ENCODE results near the gene PCSK4. TPM values are rescaled to one million over a fixed set of nuclear protein-coding genes. Genes with fewer than 3 reads are reported as not detected.

The PCSK4 gene
- polyA plus RNA-seq, 1 experiment: 1.3 TPM

GRCh38 chr19:1452802-1453524 lies 37.2 kb downstream of the PCSK4 start:
- no peak for DNase-seq (ENCODE audit: low read depth)
- H3K4me3 ChIP-seq (ENCODE audit: low read depth, low read length): no peak overlapping the region
- no peak for TF ChIP-seq CTCF (IDR thresholded peaks at IDR 0.05; ENCODE audit: insufficient read depth, low read depth, low read length)
- ChIA-PET CTCF (interaction anchor here (0.6 to 1.4 kb wide), 3 partner anchors 8 to 173 kb away, joined by 3 to 9 read pairs (median 3); no protein-coding TSS in a partner anchor), POLR2A (no interaction called here)
- H3K27me3 ChIP-seq (ENCODE audit: control insufficient read depth, insufficient read depth, low read length): peaks cover 32% of the 10 kb centered on the region
- no peaks in the 10 kb centered on the region for H3K36me3 ChIP-seq (ENCODE audit: control insufficient read depth, insufficient read depth, low read length)

DNA sequence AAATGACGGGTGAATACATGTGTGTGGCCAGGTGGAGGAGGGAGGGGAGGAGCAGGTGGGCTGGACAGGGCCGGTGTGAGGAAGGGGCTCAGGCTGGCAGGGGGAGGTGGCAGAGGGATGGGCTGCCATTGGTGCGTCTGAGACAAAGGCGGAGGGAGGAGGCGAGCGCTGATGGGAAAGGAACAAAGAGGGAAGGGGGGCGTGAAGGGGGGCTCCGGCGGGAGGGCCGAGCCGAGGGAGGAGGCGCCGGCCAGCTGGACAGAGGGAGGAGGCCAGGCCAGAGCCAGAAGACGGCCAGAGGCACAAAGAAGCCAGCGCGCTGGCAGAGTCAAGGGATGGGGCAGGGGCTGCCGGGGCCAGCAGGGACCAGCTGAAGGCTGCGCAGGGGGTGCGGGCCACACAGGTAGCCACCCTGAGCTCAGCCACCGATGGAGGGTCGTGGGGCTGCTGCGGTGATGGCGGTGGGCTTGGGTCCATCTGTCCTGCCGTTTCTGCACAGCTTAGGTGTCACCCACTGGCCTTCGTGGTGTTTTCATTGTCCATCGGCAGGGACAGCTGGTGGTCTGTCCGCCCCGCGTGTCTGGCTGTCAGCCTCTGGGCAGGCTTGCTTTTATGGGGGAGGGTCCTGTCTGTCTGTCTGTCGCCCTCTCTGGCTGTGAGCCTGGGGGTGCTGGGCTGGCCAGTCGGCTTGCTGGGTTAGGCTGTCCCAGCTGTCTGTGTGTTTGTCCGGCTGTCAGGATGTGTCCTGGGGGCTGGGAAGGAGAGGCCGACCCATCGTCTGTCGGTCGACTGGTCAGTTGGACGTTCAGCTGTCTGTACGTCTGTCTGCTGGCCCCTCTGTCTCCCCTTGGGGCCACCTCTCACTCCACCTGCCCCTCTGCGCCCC lies 38.0 kb downstream of the PCSK4 start:
- H3K27me3 ChIP-seq (ENCODE audit: control insufficient read depth, insufficient read depth, low read length): peaks cover 32% of the 10 kb centered on the region
- no peak for TF ChIP-seq CTCF (IDR thresholded peaks at IDR 0.05; ENCODE audit: insufficient read depth, low read depth, low read length)
- H3K36me3 ChIP-seq (ENCODE audit: control insufficient read depth, insufficient read depth, low read length): no peaks in the 10 kb centered on the region
- POLR2A ChIA-PET: no interaction called here
- DNase-seq (ENCODE audit: low read depth): no peak
- H3K4me3 ChIP-seq (ENCODE audit: low read depth, low read length): no peak overlapping the region
- CTCF ChIA-PET: interaction anchor here (0.6 to 1.4 kb wide), 4 partner anchors 64 to 374 kb away, joined by 3 read pairs; no protein-coding TSS in a partner anchor

GRCh38 chr19:1450735-1451731 lies 39.1 kb downstream of the PCSK4 start:
- TF ChIP-seq CTCF (IDR thresholded peaks at IDR 0.05; ENCODE audit: insufficient read depth, low read depth, low read length): no peak
- DNase-seq (ENCODE audit: low read depth): no peak
- H3K36me3 ChIP-seq (ENCODE audit: control insufficient read depth, insufficient read depth, low read length): no peaks in the 10 kb centered on the region
- H3K27me3 ChIP-seq (ENCODE audit: control insufficient read depth, insufficient read depth, low read length): peaks cover 35% of the 10 kb centered on the region
- ChIA-PET CTCF (no interaction called here), POLR2A (no interaction called here)
- H3K4me3 ChIP-seq (ENCODE audit: low read depth, low read length): no peak overlapping the region

DNA sequence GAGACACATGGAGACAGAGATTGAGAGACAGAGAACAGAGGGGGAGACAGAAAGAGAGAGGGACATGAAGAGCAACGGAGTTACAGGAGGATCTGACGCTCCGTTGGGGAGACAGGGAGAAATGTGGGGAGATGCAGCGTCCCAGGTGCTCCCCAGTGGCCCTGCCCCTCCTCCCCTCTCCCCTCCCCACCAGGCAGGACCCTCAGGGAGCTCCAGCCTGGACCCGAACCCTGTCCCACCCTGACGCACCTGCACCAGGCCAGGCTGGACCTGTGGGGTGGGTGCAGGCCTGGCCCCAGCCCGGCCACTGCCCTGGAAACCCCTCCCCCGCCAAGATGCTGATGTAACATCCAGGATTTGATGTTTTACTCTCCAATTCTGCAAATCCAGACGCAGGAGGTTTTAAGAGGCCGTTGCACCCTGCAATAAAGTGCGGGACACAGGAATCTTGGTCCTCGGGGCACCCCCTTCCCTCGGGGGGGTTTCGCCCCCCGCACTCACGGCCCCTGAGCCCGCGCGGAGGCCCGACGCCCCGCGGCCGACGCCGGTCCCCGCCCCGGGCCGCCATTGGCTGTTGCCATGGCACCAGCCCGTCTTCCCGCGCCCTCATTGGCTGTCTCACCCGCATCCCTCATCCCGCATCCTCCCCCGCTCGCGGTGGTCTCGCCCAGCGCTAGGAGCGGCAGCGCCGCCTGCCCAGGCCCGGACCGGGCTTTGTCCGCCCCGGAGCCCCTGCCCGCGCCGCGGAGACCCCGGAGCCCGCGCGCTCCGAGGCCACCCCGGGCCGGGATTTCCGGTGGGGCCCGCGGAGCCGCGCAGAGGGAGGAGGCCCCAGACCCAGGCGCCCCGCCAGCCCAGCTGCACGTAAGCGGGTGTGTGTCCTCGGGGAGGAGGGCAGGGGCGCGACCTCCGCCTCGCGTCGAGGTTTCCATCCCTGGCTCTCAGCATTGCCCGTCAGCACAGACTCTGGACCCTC lies 40.4 kb downstream of the PCSK4 start, which contains the start of gene APC2:
APC2 (plus strand) TSS at position 655 of the 976 bp plus-strand sequence. CDS start 2,881 bp downstream, outside the sequence.
- CTCF ChIA-PET: interaction anchor here (1.5 kb wide), 1 partner anchor 36 kb away, joined by 4 read pairs; no protein-coding TSS in a partner anchor
- no peak for TF ChIP-seq CTCF (IDR thresholded peaks at IDR 0.05; ENCODE audit: insufficient read depth, low read depth, low read length)
- peak within 1 kb of the TSS; percentile 17; the same call in 1 of the 2 replicates for H3K4me3 ChIP-seq (ENCODE audit: low read depth, low read length)
- POLR2A ChIA-PET: no interaction called here
- H3K36me3 ChIP-seq (ENCODE audit: control insufficient read depth, insufficient read depth, low read length): no peaks in the 10 kb centered on the region
- no peak for DNase-seq (ENCODE audit: low read depth)
- H3K27me3 ChIP-seq (ENCODE audit: control insufficient read depth, insufficient read depth, low read length): peaks cover 34% of the 10 kb centered on the region

All from BJ (cell line).